ENCODE results near the gene PIP4K2A.
"Not testable (repeated sequence)": the region's sequence is repeated elsewhere in the genome, so short reads cannot be mapped to it uniquely, and the experiment has no call there.

PIP4K2A gene

DNA sequence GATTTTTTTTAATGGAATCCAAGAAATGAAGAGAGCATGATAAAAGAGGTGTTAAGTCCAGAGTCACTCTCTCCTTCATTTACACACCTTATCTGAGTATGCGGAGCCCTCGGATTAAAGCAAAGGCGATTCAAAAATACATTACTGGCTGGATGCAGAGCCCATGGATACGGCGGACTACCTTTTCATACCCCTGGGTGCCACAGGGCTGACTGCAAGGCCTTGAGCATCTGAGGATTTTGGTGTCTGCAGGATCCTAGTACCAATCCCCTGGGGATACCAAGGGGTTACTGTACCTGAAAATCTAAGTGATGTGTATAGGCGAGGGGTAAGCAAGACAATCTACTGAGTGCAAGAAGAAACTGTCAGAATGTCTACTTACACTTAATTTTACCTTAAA, 20.5 kb downstream of the PIP4K2A start:
- no peak for DNase-seq (ENCODE audit: low spot score)

DNA sequence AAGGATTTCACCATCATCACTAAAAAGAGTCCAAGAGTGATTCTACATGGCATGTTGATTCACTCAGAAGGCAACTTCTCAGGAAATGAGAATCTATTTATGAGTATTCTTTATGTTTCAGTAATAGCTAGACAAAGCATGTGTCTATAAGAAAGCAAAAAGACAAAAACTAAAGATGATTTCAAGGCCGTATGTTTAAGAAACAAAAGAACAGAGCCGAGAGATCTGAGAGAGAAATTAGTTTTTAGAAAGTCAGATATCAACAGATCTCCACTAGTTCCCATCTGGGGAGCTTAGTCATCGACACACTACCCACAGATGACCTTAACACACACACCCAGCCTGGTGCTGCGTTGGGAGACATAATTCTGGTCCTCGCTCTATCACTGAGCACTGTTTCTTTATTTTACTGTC, 21.0 kb downstream of the PIP4K2A start:
- peak; percentile 73 for DNase-seq (ENCODE audit: low spot score)

DNA sequence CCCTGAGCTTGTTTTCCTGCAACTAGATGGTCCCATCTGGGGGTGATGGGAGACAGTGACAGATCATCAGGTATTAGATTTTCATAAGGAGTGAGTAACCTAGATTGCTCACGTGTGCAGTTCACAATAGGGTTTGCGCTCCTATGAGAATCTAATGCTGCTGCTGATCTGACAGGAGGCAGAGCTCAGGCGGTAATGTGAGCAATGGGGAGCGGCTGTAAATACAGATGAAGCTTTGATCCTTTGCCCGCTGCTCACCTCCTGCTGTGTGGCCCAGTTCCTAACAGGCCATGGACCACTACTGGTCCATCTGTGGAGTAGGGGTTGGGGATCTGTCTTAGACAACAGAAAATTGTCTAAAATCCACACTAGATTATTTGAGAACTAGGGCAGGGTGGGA, 22.3 kb downstream of the PIP4K2A start:
- DNase-seq (ENCODE audit: low spot score) = not testable (repeated sequence)

DNA sequence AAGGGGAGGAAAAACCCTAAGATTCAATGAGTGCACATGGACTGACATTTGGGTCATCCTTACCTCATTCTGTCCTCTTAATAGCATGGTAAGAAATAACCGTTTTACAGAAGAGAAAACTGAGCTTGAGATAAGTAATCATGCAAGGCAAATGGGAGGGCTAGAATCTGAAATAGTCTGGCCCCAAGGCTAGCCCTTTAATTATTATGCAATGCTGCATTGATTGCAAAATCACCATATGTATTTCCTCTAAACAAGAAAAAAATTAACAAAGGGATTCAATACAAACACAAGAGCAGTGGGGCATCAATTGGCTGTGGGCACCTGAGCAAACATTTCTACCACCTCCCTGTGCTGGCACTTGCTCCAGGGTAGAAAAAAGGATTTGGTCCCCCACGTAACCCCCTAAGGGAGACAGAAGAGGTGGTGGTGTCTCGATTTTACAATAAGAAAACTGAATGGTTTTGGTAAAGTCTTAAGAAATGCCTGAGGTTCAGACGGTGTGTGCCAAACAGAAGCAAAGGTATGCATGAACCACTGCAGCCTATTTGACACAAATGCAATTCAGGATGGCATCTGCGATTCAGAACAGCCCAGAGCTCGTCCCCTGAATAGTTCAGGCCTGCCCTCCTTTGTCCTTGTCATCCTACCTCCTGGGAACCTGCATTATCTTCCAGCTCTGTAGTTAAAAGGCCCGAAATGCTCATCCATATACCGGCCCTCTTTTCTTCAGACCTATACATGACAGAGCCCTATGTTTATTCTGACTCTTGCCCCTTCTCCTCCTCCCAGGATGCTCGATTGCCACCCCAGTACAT, 23.6 kb downstream of the PIP4K2A start:
- DNase-seq (ENCODE audit: low spot score) = no peak

DNA sequence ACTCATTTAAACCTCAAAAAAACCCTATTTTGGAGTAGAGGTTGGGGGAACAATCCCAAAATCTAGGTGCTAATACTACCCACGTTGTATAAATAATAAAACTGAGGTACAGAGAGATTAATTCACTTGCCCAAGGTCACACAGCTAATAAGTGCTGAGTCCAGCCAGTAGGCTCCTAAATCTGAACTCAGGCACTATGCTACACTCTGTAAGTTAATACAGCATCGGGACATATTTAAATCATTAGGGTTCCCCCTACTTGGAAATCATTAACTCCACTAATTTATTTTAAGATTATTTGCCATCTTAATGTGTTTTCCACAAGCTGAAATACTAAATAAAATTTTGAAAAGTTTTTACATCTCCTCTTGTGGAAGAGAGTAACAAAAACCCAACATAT, 24.2 kb downstream of the PIP4K2A start:
- DNase-seq (ENCODE audit: low spot score) = no peak

DNA sequence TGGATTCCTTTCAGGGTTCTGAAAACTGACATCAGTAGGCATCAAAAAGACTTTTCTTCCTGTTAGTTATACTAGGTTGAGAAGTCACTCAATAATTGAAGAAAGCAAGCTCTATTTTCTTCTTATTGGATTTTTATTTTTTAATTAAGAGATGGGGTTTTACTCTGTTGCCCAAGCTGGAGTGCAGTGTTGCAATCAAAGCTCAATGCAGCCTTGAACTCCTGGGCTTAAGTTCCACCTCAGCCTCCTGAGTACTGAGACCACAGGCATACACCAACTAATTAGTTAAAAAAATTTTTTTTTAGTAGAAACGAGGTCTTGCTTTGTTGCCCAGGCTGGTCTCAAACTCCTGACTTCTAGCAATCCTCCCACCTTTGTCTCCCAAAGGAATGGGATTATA, 28.0 kb downstream of the PIP4K2A start:
- no peak for DNase-seq (ENCODE audit: low spot score)

DNA sequence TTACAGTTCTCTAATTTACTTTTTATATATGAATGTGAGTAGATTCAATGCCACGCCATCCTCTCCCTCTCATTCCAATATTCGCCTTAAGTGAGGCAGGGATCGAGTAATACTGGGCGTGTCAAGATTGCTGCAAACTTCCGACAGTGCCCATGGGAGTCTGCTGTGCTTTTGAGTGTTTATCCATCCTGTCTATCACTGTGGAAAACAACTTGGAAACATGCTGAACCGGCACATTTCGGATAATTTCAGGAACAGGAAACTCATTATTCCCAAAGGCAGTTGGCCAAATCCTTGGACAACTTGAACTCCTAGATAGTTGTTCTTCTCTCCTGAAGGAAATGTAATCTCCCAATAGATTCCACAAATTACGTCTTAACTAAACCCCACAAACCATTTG, 28.5 kb downstream of the PIP4K2A start:
- DNase-seq (ENCODE audit: low spot score) = no peak

DNA sequence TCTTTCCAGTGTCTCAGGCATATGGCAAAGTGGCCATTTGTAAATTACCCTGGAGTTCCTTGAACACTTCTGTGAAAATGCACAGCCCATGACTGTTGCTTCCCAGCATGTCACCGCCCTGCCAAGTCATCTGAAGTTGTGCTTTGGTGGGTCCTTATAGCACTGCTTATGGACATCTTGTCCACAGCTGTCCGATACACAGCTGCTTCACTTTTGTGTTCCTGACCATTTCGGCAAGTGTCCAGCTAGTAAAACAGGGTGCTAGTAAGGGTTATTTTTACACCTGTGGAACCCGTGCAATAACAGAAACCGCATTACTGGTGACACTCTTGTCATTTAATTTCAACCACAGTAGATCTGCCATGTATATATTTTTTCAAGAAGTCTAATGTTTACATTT, 29.7 kb downstream of the PIP4K2A start:
- peak; percentile 53 for DNase-seq (ENCODE audit: low spot score)

DNA sequence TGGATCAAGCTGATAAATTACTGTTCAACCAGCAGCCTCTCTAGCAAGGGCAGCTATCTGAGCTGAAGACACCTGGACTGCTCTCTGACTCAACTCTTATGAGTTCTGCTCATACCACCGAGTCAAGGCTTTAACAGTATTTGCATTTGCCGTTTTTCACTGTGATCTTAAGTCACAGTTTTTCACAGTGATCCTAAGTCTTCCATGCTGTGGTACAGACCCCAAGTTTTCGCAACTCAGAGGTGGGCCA, 31.3 kb downstream of the PIP4K2A start:
- peak; percentile 64 for DNase-seq (ENCODE audit: low spot score)

DNA sequence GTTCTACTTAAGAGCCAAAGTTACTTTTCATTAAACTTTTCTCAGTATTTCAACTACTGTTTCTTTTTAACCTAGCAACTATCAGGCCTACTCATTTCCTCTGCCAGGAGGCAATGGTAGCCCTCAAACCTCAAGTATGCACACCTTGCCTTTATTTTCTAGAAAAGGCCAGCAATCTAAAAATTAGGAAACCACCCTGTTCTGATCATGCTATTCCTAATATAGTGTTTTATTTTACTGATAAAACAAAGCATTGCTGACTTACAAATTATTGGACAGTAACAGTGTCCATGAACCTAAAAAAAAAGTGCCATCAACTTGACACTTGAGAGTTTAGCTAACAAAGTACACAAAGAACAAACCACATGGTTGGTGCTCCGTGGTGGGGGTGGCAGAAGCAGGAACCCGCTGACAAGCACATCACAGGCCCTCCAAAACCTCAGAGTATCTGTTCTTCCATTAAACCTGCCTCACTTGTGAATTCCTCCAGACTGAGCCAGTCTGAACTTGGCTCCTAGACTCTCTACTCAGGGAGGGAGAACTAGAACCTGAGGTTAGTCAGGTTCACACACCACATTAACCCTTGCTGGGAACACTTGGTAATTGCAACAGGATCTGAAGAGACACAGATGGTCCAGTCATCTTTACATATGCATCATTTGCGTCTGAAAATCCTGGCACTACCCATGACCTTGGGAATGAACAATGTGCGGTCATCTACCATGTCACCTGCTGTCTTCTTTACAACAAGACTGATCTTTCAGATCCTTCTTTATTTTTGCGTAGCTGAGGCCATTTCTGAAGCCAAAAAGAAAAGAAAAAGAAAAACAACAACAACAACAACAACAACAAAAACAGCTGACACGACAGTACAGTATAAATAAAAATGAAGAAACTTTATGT, 31.9 kb downstream of the PIP4K2A start:
- DNase-seq (ENCODE audit: low spot score) = peak; percentile 57

DNA sequence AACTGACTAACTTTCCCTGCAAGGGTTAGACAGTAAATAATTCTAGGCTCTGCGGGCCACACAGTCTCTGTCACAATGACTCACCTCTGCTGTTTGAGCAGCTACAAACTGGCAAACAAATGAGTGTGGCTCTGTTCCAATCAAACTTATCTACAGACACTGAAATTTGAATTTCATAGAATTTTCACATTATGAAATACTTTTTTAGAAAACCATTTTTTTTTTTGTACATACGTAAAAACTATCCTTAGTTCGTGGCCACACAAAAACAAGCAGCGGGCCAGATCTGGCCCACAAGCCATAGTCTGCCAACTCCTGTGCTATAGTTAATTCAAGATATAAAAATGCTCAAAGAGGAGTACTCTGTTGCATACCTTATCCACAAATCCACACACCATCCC, 32.6 kb downstream of the PIP4K2A start:
- DNase-seq (ENCODE audit: low spot score) = peak; percentile 84

DNA sequence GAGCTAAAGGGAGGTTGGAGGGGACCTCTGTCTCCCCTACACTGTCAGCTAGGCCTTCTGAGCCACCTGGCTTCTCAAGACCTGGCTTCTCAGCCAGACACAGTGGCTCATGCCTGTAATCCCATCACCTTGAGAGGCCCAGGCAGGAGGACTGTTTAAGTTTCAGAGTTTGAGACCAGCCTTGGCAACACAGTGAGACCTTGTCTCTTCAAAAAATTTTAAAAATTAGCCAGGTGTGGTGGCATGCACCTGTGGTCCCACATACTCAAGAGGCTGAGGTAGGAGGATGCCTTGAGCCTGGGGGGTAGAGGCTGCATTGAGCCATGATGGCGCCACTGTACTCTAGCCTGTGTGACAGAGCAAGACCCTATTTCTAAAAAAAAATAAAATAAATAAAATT, 33.1 kb downstream of the PIP4K2A start:
- DNase-seq (ENCODE audit: low spot score) = no peak

DNA sequence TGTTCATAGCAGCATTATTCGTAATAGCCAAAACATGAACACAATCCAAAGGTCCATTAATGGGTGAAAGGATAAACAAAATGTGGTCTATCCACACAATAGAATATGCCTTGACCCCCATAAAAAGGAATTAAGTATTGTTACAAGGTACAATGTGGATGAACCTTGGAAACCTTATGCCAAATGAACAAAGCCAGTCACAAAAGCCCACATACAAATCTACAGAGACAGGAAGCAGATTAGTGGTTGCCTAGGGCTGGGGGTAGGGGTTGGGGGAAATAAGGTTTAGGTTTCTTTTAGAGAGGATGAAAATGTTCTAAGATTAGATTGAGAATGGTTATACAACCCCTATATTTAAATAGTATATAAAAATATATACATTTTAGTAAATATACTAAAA, 34.8 kb downstream of the PIP4K2A start:
- DNase-seq (ENCODE audit: low spot score) = no peak

DNA sequence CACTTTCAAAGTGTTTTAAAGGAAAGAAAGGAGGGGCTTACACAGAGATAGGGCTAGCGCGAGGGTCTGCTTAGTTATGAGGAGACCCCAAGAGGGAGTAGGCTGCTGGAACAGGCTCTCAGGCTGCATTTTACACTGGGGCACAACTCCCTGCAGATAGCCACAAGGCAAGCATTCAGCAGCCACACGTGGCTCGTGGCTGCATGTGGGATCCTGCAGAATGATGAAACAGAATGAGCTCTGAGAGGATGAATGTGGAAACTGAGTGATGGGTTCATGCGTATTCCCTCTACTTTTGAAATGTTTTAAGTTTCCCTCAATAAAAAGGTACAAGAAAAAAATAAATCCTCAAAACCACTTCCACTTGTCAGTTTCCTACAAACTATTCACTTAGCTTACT, 37.0 kb downstream of the PIP4K2A start:
- no peak for DNase-seq (ENCODE audit: low spot score)

DNA sequence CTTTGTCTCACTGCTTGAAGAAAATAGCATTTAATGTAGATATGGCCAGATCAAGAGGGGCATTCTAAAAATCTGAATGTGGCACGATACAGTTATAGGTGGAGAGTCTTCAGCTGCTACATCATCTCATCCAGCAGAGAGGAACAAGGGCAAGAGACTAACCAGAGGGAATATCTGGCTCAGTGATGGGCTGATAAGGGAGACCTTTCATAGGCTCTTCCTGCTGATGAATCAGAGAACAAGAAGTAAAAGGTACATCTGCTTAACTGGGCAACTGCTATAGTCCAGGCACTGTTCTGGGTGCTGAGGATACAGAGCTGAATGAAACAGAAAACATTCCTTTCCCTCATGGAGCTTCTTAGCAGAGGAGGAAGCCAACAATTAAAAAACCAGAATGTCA, 37.9 kb downstream of the PIP4K2A start:
- DNase-seq (ENCODE audit: low spot score) = no peak

DNA sequence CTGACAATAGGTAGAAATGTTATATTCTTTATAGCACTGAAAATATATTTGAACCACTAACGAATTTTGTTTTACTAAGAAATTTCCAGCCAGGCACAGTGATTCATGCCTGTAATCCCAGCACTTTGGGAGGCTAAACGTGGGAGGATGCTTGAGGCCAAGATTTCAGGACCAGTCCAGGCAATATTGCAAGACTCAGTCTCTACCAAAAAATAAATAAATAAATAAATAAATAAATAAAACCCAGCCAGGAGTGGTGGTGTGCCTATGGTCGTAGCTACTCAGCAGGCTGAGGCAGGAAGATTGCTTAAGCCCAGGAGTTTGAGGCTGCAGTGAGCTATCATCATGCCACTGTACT, 39.8 kb downstream of the PIP4K2A start:
- DNase-seq (ENCODE audit: low spot score) = no peak

DNA sequence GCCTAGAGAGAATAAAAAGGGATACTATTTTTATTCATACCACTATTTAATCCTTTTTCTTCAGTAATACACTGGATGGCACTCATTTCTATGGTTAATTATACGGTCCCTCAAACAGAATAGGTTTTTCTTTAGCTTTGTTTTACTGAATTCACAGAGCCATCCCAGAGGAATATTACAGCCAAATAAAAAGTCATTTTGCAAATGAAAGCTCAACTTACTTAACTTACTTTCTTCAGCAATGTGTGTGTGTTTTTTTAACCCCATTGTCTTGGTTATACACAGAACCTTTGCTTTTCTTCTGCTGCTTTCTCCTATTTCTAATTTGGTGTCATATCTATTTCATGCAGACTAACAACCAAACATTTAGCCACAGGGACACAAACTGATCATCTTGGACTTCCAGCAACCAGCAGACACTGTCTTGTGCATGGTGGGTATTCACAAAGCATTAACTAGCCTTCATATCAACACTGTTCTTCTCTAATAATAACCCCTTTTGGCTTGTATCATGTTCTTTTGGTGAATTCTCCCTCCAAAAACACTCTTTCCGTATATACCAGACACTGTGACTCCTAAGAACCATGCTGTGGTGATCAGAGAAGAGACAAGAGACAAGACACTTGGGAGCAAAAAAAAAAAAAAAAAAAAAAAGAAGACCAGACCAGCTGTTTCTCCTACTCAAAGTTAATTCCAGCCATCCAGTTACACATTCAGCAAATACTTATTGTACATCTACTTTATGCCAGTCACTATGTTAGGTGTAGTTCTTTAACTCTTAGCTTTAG, 40.4 kb downstream of the PIP4K2A start:
- no peak for DNase-seq (ENCODE audit: low spot score)

DNA sequence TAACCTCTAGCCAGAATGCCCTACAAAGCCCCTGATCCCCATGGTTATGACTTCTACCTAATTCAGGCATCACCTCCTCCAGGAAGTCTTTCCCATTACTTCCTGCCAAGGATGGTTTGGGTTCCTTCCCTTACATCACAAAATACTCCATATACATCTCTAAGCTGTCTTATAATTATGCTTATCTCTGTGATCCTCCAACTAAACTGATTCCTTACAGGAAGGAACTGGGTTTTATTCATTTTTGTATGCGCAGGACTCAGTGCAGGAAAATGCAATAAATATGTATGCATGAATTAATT, 41.3 kb downstream of the PIP4K2A start:
- no peak for DNase-seq (ENCODE audit: low spot score)

DNA sequence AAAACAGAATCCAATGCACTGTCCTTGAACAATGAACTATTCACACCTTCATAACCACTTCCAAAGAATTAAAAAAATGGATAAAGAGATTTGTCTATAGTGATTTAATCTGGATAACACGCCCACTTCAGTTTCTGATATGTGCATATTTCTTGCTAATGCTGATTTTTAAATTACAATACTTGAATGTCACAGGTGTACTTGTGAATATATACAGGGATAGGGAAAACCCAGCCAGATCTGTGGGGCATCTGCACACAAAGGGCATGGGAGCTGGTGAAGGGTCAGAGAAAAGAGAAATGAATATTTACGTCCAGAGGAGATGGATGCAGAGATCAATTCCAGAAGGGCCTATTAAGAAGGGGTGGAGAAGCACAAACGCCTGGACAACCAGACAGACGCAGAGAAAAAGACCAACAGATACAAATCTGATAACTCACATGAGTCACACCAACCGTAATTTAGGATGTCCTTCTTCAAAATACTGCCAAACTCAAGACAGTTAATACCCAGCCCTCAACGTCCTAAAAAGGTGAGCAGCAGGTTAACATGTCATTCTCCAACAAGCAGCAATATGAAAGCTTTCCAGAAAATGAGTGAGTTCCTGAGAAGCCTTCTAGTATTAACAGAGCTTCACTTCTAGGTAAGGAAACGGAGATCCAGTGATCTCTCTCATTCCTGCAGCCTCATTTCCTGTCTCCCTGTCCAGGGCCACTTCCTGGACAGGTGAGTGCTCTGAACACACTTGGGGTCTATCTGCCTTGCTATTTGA, 41.9 kb downstream of the PIP4K2A start:
- DNase-seq (ENCODE audit: low spot score) = no peak

DNA sequence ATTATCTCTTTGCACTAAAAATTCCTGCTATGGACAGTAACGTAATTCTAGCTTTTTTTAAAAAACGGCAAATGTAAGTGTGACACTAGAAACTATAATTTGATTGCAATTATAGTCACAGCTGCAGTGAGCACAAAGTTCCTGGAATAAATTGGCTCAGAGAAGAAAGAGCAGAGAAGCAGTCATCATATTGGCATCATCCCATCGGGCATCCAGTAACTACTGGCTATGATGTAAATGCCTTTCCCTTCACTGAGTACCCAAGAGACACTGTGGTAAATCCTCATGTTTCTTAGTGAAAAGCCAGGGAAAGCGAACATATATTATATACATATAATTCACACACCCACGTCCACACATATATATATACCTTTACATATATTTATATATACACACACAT, 43.6 kb downstream of the PIP4K2A start:
- DNase-seq (ENCODE audit: low spot score) = no peak

DNA sequence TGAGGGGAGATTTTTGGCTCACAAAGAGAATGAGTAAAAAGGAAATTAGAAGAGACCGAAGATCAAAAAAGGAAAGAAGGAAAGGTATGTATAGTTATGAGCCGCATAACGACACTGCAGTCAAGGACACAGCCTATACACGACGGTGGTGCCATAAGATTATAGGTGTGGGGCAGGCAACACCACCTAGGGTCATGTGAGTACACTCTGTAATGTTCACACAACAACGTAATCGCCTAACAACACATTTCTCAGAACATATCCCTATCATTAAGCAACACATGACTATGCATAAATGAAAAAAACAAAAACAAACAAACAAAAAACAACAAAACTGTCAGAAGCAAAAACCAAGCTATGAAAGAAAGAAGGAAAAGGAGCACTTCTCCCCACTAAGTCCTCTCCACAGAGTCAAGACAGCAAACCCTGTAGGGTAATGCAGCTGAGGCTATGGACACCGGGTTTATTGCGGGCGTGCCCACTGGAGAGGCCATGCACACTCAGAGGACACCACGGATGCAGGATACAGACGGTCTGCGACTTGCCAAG, 45.1 kb downstream of the PIP4K2A start:
- peak; percentile 76 for DNase-seq (ENCODE audit: low spot score)

DNA sequence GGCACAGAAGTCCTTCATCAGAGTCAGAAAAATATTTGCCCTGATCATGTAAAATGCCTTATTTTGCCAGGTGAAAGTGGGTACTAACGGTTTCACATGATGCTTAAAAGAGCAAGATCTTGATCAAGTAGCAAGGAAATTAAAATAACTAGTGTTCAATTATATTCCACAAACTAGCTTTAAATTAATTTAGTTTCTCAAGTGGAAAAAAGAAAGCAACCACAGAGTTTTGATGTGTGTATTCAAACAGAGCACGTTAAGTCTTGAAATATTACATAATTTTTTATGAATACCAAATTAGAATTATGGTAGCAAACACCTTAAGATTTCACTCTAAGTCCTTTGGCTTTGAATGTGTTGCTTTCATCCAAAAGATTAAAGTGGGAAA, 47.3 kb downstream of the PIP4K2A start:
- DNase-seq (ENCODE audit: low spot score) = no peak
